HG03108 (cell line): Measurements from ENCODE around the gene PHLDB1.

Experiments
- ATAC-seq: cut with Tn5 transposase; IDR thresholded peaks from one replicate; pipeline ENCODE4 v1.9.1; 2021; ENCODE audit warnings: moderate library complexity; ENCODE audit not compliant: unreplicated experiment

Gene PHLDB1

GRCh38 chr11:118621784-118622375, 14.5 kb downstream of the PHLDB1 start:
- no peak for ATAC-seq

GRCh38 chr11:118622376-118623268, 15.2 kb downstream of the PHLDB1 start:
- no peak for ATAC-seq

- ATAC-seq, result no peak
These were observed 15.8 kb downstream of the PHLDB1 start for GRCh38 chr11:118623269-118623655.

GRCh38 chr11:118625036-118625690, 17.7 kb downstream of the PHLDB1 start:
- ATAC-seq, result no peak

GRCh38 chr11:118625976-118626375, 18.6 kb downstream of the PHLDB1 start:
- no peak for ATAC-seq

GRCh38 chr11:118627566-118627965, 20.2 kb downstream of the PHLDB1 start:
- no peak for ATAC-seq

GRCh38 chr11:118628031-118628430, 20.6 kb downstream of the PHLDB1 start:
- ATAC-seq, result no peak

GRCh38 chr11:118628432-118628831, 21.0 kb downstream of the PHLDB1 start:
- ATAC-seq, result no peak

- no peak for ATAC-seq
These were observed 21.6 kb downstream of the PHLDB1 start for GRCh38 chr11:118628861-118629549.

GRCh38 chr11:118629761-118630661, 22.6 kb downstream of the PHLDB1 start:
- no peak for ATAC-seq

GRCh38 chr11:118631142-118631909, 23.9 kb downstream of the PHLDB1 start:
- ATAC-seq, result no peak

- no peak for ATAC-seq
These were observed 25.3 kb downstream of the PHLDB1 start for GRCh38 chr11:118632577-118633318.

GRCh38 chr11:118633319-118633690, 25.9 kb downstream of the PHLDB1 start:
- ATAC-seq, result no peak

- no peak for ATAC-seq
These were observed 26.6 kb downstream of the PHLDB1 start for GRCh38 chr11:118633979-118634378.

- ATAC-seq, result no peak
These were observed 27.2 kb downstream of the PHLDB1 start for GRCh38 chr11:118634431-118635236.

- no peak for ATAC-seq
These were observed 27.8 kb downstream of the PHLDB1 start for GRCh38 chr11:118635237-118635591.

GRCh38 chr11:118635642-118636041, 28.2 kb downstream of the PHLDB1 start:
- ATAC-seq, result no peak
